Nephron (organoid): ENCODE measurements around the gene ARMC9.

Experiments used
- H3K27ac Mint-ChIP-seq, 3 experiments: 2 replicates each; pipeline ENCODE4 v1.8.0; 2020; ENCODE audit warnings: mixed read lengths in 3 of 3, mild to moderate bottlenecking in 2 of 3, moderate library complexity in 1 of 3
- H3K27me3 Mint-ChIP-seq: 2 replicates; pipeline ENCODE4 v1.8.0; 2021; ENCODE audit warnings: low read depth, mild to moderate bottlenecking, moderate library complexity, mixed read lengths
- H3K36me3 Mint-ChIP-seq: 2 replicates; pipeline ENCODE4 v1.8.0; 2020; ENCODE audit warnings: low read depth, mixed read lengths
- H3K4me1 Mint-ChIP-seq: 2 replicates; pipeline ENCODE4 v1.8.0; 2020; ENCODE audit warnings: mixed read lengths
- H3K4me3 Mint-ChIP-seq, 3 experiments: 2 replicates each; pipeline ENCODE4 v1.8.0; 2020; ENCODE audit warnings: mild to moderate bottlenecking in 3 of 3, mixed read lengths in 3 of 3, moderate library complexity in 2 of 3
- H3K9me3 Mint-ChIP-seq: 2 replicates; pipeline ENCODE4 v1.8.0; 2020; ENCODE audit warnings: mixed read lengths
- CTCF ChIP-seq, 3 experiments: fragments of 200-600 bp; sonication (generic); IDR thresholded peaks; one replicate each; pipeline ENCODE4 v1.5.0; 2021; ENCODE audit warnings: antibody characterized with exemption in 3 of 3; ENCODE audit not compliant: unreplicated experiment in 3 of 3

The ARMC9 gene

GRCh38 chr2:231286964-231287363 is 88.5 kb downstream of the ARMC9 start:
- no peaks in the 10 kb centered on the region for H3K27me3 Mint-ChIP-seq
- no peak overlapping the region for H3K4me3 Mint-ChIP-seq
- no peak overlapping the region for H3K27ac Mint-ChIP-seq
- H3K36me3 Mint-ChIP-seq = peaks cover 51% of the 10 kb centered on the region
- no peaks in the 10 kb centered on the region for H3K9me3 Mint-ChIP-seq
- no peak for TF ChIP-seq CTCF (IDR thresholded peaks at IDR 0.05; ENCODE audit: unreplicated experiment in 3 of 3)
- no peaks in the 10 kb centered on the region for H3K4me1 Mint-ChIP-seq

DNA sequence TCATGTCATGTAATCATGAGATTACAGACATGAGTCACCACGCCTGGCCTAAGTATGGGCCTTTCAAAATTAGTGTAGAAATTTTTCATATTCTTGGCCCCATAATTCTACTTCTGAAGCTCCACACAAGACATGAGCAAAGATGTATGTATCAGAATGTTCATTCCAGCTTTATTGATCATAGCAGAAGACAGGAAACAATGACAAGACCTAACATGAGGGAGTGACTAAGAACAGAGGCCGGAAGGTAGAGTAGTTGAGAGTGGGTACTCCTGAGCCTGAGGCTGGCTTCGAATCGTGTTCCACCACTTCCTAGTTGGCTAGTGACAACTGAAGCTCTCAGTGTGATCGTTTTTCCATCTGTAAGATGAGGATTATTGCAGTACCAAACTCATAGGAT is 89.3 kb downstream of the ARMC9 start:
- Mint-ChIP-seq H3K9me3 (no peaks in the 10 kb centered on the region), H3K4me3 (no peak overlapping the region), H3K4me1 (no peaks in the 10 kb centered on the region), H3K36me3 (peaks cover 52% of the 10 kb centered on the region), H3K27ac (no peak overlapping the region), H3K27me3 (no peaks in the 10 kb centered on the region)
- no peak for TF ChIP-seq CTCF (IDR thresholded peaks at IDR 0.05; ENCODE audit: unreplicated experiment in 3 of 3)

- H3K27me3 Mint-ChIP-seq = no peaks in the 10 kb centered on the region
- TF ChIP-seq CTCF (IDR thresholded peaks at IDR 0.05; ENCODE audit: unreplicated experiment in 3 of 3) = no peak
- no peak overlapping the region for H3K27ac Mint-ChIP-seq
Observed at GRCh38 chr2:231288590-231288989, 90.2 kb downstream of the ARMC9 start.

DNA sequence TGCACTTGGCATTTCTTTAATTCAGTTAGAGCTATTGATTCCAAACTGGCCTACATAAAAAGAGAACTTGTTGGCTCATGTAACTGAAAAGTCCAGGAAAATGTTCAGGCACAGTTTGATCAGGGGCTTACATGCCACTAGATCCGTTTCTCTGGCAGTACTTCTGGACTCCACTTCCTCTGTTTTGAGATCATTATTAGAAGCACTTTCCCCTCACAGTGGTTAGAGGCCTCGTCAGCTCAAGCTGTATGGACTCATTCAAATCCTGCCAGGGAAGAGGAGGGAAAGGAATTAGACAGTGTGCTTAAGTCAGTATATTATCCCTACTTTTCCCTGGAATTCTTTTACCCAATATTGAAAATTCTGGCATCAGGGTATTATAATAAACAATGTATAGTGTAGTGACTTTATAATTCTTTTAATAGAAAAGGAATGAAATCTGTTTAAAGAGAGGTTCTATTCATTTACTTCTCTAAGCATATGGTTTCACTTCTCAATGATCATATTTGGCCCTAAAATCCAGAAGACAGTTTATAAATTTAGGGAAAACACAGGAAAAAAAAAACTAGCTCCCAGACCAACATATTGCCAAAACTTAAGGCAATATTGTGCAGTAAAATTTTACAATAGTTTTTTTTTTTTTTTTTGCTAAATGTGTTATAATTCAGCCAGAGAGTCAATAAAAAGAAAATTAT is 92.0 kb downstream of the ARMC9 start:
- H3K4me1 Mint-ChIP-seq = no peaks in the 10 kb centered on the region
- H3K36me3 Mint-ChIP-seq = peaks cover 55% of the 10 kb centered on the region
- TF ChIP-seq CTCF (IDR thresholded peaks at IDR 0.05; ENCODE audit: unreplicated experiment in 3 of 3) = no peak
- H3K27ac Mint-ChIP-seq = no peak overlapping the region
- H3K4me3 Mint-ChIP-seq = no peak overlapping the region
- H3K27me3 Mint-ChIP-seq = no peaks in the 10 kb centered on the region
- no peaks in the 10 kb centered on the region for H3K9me3 Mint-ChIP-seq

More at GRCh38 chr2:231288590-231288989, 90.2 kb downstream of the ARMC9 start:
- Mint-ChIP-seq H3K36me3 (peaks cover 53% of the 10 kb centered on the region), H3K9me3 (no peaks in the 10 kb centered on the region), H3K4me1 (no peaks in the 10 kb centered on the region), H3K4me3 (no peak overlapping the region)

DNA sequence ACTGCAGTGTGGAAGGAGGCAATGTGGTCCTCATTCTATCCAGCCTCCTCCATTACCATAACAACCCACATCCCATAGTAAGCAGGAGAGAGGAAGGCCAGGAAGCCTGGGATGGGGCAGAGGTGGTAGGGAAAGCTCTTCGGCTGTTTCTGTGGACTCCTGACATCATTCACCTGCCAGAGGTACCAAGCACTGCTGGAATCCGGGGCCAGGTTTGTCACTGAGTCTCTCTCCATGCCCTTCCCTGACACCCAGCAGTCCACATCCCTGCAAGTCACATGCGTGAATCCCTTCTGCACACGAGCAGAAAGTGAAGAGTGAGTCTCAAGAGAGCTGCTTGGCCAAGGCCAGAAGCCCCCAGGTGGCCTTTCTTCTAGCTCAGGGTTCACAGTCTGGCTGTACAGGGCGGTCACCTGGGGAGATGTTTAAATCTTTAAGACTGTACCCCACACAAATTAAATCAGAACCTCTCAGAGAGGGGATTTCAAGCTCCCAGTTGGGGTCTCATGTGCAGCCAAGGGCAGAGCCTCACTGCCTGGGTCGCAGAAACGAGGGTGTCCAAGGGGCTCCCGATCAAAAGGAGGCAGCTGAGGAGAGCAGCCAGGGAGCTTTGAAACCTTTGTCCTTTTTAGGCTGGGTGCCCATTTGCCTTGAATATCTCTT is 94.2 kb downstream of the ARMC9 start:
- H3K4me3 Mint-ChIP-seq = no peak overlapping the region
- no peak for TF ChIP-seq CTCF (IDR thresholded peaks at IDR 0.05; ENCODE audit: unreplicated experiment in 3 of 3)
- no peak overlapping the region for H3K27ac Mint-ChIP-seq
- H3K27me3 Mint-ChIP-seq = no peaks in the 10 kb centered on the region
- peaks cover 57% of the 10 kb centered on the region for H3K36me3 Mint-ChIP-seq
- H3K9me3 Mint-ChIP-seq = no peaks in the 10 kb centered on the region
- H3K4me1 Mint-ChIP-seq = no peaks in the 10 kb centered on the region

DNA sequence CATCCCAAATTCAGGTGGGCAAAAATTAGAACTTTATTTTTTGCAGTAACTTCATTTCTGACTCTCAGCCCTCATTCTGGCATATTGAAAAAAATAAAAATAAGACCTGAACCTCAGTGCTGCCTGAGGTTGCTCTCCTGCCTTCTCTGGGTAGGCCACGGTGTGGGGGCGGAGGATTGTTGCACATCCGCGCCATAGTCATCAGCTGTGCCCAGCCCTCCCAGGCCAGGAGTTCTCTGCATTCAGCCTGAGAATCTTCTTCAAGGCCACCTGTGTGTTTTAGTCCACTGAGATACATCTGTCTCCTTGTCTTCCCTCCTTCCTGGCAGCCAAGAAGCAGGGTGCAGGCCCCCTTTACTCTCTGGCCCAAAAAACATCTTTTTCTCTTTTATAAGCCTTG is 94.7 kb downstream of the ARMC9 start:
- Mint-ChIP-seq H3K27me3 (no peaks in the 10 kb centered on the region), H3K36me3 (peaks cover 54% of the 10 kb centered on the region), H3K27ac (no peak overlapping the region), H3K4me1 (no peaks in the 10 kb centered on the region), H3K9me3 (no peaks in the 10 kb centered on the region), H3K4me3 (no peak overlapping the region)
- no peak for TF ChIP-seq CTCF (IDR thresholded peaks at IDR 0.05; ENCODE audit: unreplicated experiment in 3 of 3)
